ENCODE measurements around the gene FHOD3. TPM values are rescaled to one million over a fixed set of nuclear protein-coding genes. Genes with fewer than 3 reads are reported as not detected.

The FHOD3 gene
- total RNA-seq, 1 experiment from 2014 or later = 10.6 TPM

DNA sequence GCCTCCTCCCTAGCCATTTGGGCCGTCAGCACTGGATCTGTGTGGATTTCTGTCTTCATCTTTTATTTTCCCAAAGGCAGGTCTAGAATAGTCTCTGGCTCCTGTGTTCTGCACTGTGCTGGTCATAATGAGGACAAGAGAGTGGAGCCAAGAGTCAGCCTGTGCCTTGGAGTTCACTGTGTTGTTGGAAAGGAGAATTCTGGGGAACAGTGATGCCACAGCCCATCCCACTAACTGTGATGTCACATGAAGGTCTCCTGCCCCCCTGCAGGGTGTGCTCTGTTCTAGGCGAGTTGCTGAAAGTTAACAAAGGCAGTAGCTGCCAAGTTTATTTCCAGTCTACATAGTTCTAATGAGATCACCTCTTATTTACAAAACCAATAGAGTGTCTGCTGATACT lies 282.8 kb downstream of the FHOD3 start:
- Histone ChIP-seq H4K20me1 (ENCODE audit: insufficient read depth) (no peaks in the 10 kb centered on the region), H3K4me2 (no peak overlapping the region), H3K4me1 (replicated peaks; ENCODE audit: insufficient read depth) (no peaks in the 10 kb centered on the region), H3K36me3 (ENCODE audit: low read depth) (no peaks in the 10 kb centered on the region), H3K9me2 (ENCODE audit: insufficient read depth) (no peaks in the 10 kb centered on the region), H3K9me3 (ENCODE audit: insufficient read depth, low read depth) (no peaks in the 10 kb centered on the region), H3K4me3 (no peak overlapping the region), H3F3A (ENCODE audit: insufficient read depth, low read depth) (no peaks in the 10 kb centered on the region), H3K79me2 (ENCODE audit: low read depth) (no peaks in the 10 kb centered on the region), H2AFZ (no peak overlapping the region), H3K27me3 (ENCODE audit: insufficient read depth, low read depth) (no peaks in the 10 kb centered on the region), H3K27ac (no peak overlapping the region)
- ChIA-PET POLR2A (ENCODE audit: unreplicated experiment) (no interaction called here), CTCF (no interaction called here)
- DNase-seq = no peak
- intact Hi-C loops (cut with micrococcal nuclease; ENCODE audit: unreplicated experiment) = no loop called here
- TF ChIP-seq, protein P1, sequence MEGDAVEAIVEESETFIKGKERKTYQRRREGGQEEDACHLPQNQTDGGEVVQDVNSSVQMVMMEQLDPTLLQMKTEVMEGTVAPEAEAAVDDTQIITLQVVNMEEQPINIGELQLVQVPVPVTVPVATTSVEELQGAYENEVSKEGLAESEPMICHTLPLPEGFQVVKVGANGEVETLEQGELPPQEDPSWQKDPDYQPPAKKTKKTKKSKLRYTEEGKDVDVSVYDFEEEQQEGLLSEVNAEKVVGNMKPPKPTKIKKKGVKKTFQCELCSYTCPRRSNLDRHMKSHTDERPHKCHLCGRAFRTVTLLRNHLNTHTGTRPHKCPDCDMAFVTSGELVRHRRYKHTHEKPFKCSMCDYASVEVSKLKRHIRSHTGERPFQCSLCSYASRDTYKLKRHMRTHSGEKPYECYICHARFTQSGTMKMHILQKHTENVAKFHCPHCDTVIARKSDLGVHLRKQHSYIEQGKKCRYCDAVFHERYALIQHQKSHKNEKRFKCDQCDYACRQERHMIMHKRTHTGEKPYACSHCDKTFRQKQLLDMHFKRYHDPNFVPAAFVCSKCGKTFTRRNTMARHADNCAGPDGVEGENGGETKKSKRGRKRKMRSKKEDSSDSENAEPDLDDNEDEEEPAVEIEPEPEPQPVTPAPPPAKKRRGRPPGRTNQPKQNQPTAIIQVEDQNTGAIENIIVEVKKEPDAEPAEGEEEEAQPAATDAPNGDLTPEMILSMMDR (conservative IDR thresholded peaks at IDR 0.05) = no peak
- no peak for TF ChIP-seq EZH2 (IDR thresholded peaks at IDR 0.05; ENCODE audit: low read depth)
- BruUV-seq (replicated peaks) = no TSS peak

DNA sequence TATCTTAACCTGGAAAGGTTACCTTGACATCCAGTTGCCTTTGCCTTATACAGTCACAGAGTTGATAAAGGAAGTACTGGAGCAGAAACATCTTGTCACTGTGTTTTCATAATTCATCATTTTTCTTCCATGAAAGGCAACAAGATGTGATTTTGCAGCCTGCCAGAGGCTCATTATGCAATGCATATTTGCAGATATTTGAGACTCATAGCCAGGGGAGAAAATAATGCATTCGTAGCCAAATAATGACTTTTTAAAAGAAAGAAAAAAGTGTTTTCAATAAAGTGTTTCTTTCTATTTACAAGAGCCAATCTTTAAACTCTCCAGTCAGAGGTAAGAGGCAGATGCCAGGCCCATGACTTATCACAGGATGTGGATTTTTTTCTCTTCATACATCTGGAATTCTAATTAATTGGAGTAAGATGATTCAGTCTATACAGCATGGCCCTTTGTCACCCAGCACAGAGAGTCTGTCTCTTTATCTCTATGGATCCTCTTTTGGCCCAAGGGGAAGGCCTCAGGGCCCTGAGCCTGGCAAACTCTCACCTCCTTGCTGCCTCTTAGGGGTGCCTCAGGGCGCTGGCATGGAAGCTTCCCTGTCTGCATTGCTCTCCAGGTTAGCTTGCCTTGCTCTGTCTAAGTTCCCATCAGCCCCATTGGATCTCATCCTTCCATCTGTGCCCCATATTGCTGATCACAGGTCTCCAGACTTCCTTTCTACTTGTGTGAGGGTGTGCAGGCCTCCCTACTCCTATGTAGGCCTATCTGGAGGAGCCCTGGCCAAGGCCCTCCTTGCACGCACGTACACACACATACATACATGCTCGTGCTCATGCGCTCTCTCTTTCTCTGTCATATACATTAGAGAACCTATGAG lies 283.6 kb downstream of the FHOD3 start:
- intact Hi-C loops (cut with micrococcal nuclease; ENCODE audit: unreplicated experiment) = no loop called here
- Histone ChIP-seq H3K27ac (no peak overlapping the region), H3K36me3 (ENCODE audit: low read depth) (no peaks in the 10 kb centered on the region), H3K9me2 (ENCODE audit: insufficient read depth) (no peaks in the 10 kb centered on the region), H3K9me3 (ENCODE audit: insufficient read depth, low read depth) (no peaks in the 10 kb centered on the region), H3K27me3 (ENCODE audit: insufficient read depth, low read depth) (no peaks in the 10 kb centered on the region), H3K4me2 (no peak overlapping the region), H3K79me2 (ENCODE audit: low read depth) (no peaks in the 10 kb centered on the region), H2AFZ (no peak overlapping the region), H3F3A (ENCODE audit: insufficient read depth, low read depth) (no peaks in the 10 kb centered on the region), H4K20me1 (ENCODE audit: insufficient read depth) (no peaks in the 10 kb centered on the region), H3K4me3 (no peak overlapping the region), H3K4me1 (replicated peaks; ENCODE audit: insufficient read depth) (no peaks in the 10 kb centered on the region)
- POLR2A ChIA-PET (ENCODE audit: unreplicated experiment) = no interaction called here
- DNase-seq = no peak
- TF ChIP-seq, protein P1 (conservative IDR thresholded peaks at IDR 0.05) = no peak
- no peak for TF ChIP-seq EZH2 (IDR thresholded peaks at IDR 0.05; ENCODE audit: low read depth)
- CTCF ChIA-PET = no interaction called here
- BruUV-seq (replicated peaks) = no TSS peak

DNA sequence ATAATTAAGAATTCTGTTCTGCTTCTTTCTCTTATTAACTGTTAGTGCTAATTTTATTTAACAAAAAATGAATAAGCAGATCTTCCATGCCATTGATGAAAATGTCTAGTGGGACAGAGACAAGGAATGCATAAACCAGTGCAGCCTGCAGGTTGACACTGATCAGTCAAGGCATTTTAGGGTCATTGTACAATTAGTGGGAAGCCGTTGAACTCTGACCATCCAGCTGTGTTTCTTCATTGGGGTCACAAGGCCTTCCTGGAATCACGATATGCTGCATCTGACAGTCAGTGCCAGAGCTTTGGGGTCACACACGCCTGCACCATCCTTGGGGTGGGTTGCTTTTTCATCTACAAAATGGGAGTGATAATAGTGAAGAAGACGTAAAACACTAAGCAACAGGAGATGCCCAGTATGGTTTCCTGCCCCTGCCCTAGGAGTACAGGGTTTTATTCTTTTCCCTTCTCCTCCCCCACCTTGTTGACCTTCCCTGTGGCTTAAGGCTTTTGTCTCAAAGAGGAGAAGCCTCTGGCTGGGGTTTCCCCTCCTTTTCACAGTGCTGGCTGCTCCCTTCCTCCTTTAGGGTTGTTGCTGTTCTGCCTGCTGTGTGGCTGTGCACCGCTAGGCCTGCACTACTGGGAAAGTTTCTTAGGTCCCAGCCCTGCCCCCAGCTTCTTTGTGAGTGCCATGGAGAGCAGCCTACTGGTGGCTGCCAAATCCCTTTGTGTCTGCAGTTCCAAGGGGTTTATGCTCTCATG lies 285.7 kb downstream of the FHOD3 start:
- H3K4me3 ChIP-seq = no peak overlapping the region
- TF ChIP-seq EZH2 (IDR thresholded peaks at IDR 0.05; ENCODE audit: low read depth) = no peak
- no TSS peak for BruUV-seq (replicated peaks)
- H3K36me3 ChIP-seq (ENCODE audit: low read depth) = no peaks in the 10 kb centered on the region
- no peak for DNase-seq
- ChIA-PET CTCF (interaction anchor here (0.6 kb wide), 1 partner anchor 89 kb away, joined by 4 read pairs; no protein-coding TSS in a partner anchor), POLR2A (ENCODE audit: unreplicated experiment) (no interaction called here)
- H3K9me3 ChIP-seq (ENCODE audit: insufficient read depth, low read depth) = no peaks in the 10 kb centered on the region
- no peaks in the 10 kb centered on the region for H4K20me1 ChIP-seq (ENCODE audit: insufficient read depth)
- H3K4me2 ChIP-seq = no peak overlapping the region
- no peaks in the 10 kb centered on the region for H3K9me2 ChIP-seq (ENCODE audit: insufficient read depth)
- no peaks in the 10 kb centered on the region for H3K4me1 ChIP-seq (replicated peaks; ENCODE audit: insufficient read depth)
- H3F3A ChIP-seq (ENCODE audit: insufficient read depth, low read depth) = no peaks in the 10 kb centered on the region
- H3K27me3 ChIP-seq (ENCODE audit: insufficient read depth, low read depth) = no peaks in the 10 kb centered on the region
- no peak overlapping the region for H3K27ac ChIP-seq
- H2AFZ ChIP-seq = no peak overlapping the region
- H3K79me2 ChIP-seq (ENCODE audit: low read depth) = no peaks in the 10 kb centered on the region
- intact Hi-C loops (cut with micrococcal nuclease; ENCODE audit: unreplicated experiment) = no loop called here

All from PC-9 (cell line).